PC-9 (cell line): ENCODE results near the gene LMO2.

Experiments
- CTCF ChIP-seq: fragments of 200-600 bp; sonication (generic); conservative IDR thresholded peaks from 2 replicates; pipeline ENCODE4 v1.6.1; 2017; ENCODE audit warnings: mixed run types, antibody characterized with exemption, mild to moderate bottlenecking, moderate library complexity
- EZH2 ChIP-seq: fragments of 200-600 bp; sonication (generic); IDR thresholded peaks from 2 replicates; pipeline ENCODE4 v1.8.0; 2017; ENCODE audit warnings: antibody characterized with exemption, low read depth

GRCh38 chr11:33880979-33881378, 10.9 kb downstream of the LMO2 start:
- TF ChIP-seq CTCF: no peak
- no peak for TF ChIP-seq EZH2
